Measurements from ENCODE around the gene ADAMTS20. TPM values are rescaled to one million over a fixed set of nuclear protein-coding genes. Genes with fewer than 3 reads are reported as not detected.

The ADAMTS20 gene
- total RNA-seq, 2 donors from 2014 or later = not detected

GRCh38 chr12:43315961-43316360 is 236.0 kb downstream of the ADAMTS20 start:
- no peaks in the 10 kb centered on the region for H3K9me3 ChIP-seq
- H3K27ac ChIP-seq = no peak overlapping the region
- H3K27me3 ChIP-seq = no peaks in the 10 kb centered on the region
- no peak overlapping the region for H3K4me3 ChIP-seq
- TF ChIP-seq CTCF (IDR thresholded peaks at IDR 0.05) = no peak
- H3K36me3 ChIP-seq = no peaks in the 10 kb centered on the region
- no peaks in the 10 kb centered on the region for H3K4me1 ChIP-seq
- no peak overlapping the region for H3K9ac ChIP-seq (ENCODE audit: low read depth in 2 of 2, low read length in 2 of 2)
- DNase-seq = no peak
- intact Hi-C loops (cut with DNase I) = no loop called here

GRCh38 chr12:43312991-43313505 is 239.0 kb downstream of the ADAMTS20 start:
- Histone ChIP-seq H3K4me3 (no peak overlapping the region), H3K4me1 (no peaks in the 10 kb centered on the region), H3K27me3 (no peaks in the 10 kb centered on the region), H3K9me3 (no peaks in the 10 kb centered on the region), H3K36me3 (no peaks in the 10 kb centered on the region), H3K27ac (no peak overlapping the region), H3K9ac (ENCODE audit: low read depth in 2 of 2, low read length in 2 of 2) (no peak overlapping the region)
- no peak for TF ChIP-seq CTCF (IDR thresholded peaks at IDR 0.05)
- no peak for DNase-seq
- intact Hi-C loops (cut with DNase I) = no loop called here

DNA sequence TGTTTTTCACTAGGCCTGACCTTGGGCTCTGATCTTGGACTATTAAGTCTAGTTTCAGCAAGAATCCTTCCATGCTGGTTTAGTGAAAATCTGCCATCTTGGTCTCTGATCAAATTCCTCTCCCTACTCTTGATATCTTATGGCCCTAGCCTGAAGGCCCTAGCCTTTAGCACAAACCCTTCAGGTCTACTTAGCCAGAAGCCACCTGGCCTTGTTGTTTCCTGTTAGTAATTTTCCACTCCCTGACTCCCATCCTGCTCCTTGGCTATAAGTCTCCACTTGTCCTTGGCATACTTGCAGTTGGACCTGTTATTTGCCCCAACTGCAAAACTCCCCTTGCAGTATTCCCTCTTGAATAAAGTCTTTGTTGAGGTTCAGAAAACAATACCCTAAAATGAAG is 241.4 kb downstream of the ADAMTS20 start:
- Histone ChIP-seq H3K9me3 (no peaks in the 10 kb centered on the region), H3K27ac (no peak overlapping the region), H3K27me3 (no peaks in the 10 kb centered on the region), H3K4me3 (no peak overlapping the region), H3K36me3 (no peaks in the 10 kb centered on the region), H3K4me1 (no peaks in the 10 kb centered on the region), H3K9ac (ENCODE audit: low read depth in 2 of 2, low read length in 2 of 2) (no peak overlapping the region)
- no peak for TF ChIP-seq CTCF (IDR thresholded peaks at IDR 0.05)
- no peak for DNase-seq
- intact Hi-C loops (cut with DNase I) = no loop called here

GRCh38 chr12:43309959-43310358 is 242.0 kb downstream of the ADAMTS20 start:
- no peaks in the 10 kb centered on the region for H3K4me1 ChIP-seq
- TF ChIP-seq CTCF (IDR thresholded peaks at IDR 0.05) = no peak

GRCh38 chr12:43308776-43309175 is 243.2 kb downstream of the ADAMTS20 start:
- no peak for TF ChIP-seq CTCF (IDR thresholded peaks at IDR 0.05)
- no peaks in the 10 kb centered on the region for H3K4me1 ChIP-seq
- no peak for DNase-seq
- H3K4me3 ChIP-seq = no peak overlapping the region
- no peak overlapping the region for H3K27ac ChIP-seq
- no peak overlapping the region for H3K9ac ChIP-seq (ENCODE audit: low read depth in 2 of 2, low read length in 2 of 2)
- no peaks in the 10 kb centered on the region for H3K36me3 ChIP-seq
- H3K27me3 ChIP-seq = no peaks in the 10 kb centered on the region
- H3K9me3 ChIP-seq = no peaks in the 10 kb centered on the region
- intact Hi-C loops (cut with DNase I) = no loop called here

More at GRCh38 chr12:43309959-43310358, 242.0 kb downstream of the ADAMTS20 start:
- Histone ChIP-seq H3K27ac (no peak overlapping the region), H3K9me3 (no peaks in the 10 kb centered on the region), H3K9ac (ENCODE audit: low read depth in 2 of 2, low read length in 2 of 2) (no peak overlapping the region), H3K36me3 (no peaks in the 10 kb centered on the region), H3K4me3 (no peak overlapping the region), H3K27me3 (no peaks in the 10 kb centered on the region)
- no peak for DNase-seq
- intact Hi-C loops (cut with DNase I) = no loop called here
